ENCODE data around the gene POLR3A.
A peak's percentile ranks its signal among the peaks of the same experiment; 100 is the strongest.
"Not testable (repeated sequence)": the region's sequence is repeated elsewhere in the genome, so short reads cannot be mapped to it uniquely, and the experiment has no call there.

The POLR3A gene

DNA sequence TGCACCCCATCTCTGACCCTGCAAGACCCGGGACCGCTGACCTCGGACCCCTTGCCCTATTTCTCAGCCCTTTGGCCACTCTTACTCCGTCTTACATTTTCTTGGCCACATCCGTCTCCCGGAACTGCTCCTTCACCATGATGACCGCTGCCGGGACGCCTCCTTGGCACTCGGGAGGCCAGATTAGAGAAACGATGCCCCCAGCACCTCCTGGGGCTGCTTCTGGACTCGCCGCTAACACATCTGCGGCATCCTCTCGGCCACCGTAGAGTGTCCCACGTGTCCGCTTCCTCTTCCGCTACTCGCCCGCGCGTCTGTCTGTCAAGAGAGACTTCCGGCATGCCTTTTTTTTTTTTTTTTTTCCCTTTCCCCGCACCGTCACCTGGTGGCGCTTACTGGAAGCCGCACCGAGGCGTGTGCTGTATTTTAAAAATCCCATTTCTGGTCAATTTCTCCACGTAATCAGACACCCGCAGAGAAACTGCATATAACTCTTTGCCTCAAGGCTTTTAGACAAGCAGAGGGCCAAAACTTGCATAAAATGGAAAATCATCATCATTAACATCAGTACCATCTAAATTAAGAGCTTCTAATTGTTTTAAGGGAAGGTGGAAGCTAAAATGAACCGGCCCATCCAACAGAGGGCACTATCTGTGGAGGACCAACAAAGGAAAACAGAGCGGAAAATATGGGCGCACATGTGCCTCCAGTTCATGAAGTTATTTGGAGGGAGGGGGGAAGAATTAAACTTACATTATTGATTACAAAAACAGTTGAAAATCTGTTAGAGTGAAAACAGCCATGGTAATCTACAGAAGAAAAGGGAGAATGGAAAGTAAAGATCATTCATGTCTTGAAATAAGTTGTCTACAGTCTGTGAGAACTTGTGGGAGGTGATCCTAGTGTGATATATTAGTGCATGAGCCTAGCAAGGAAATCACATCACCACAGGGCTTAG, at the start of gene POLR3A:
Gene POLR3A, minus strand, starts transcription at position 247 of the 958 bp plus-strand sequence. Its CDS starts 108 bp downstream, at position 139.
- no peaks in the 10 kb centered on the region for H3K9me3 Mint-ChIP-seq
- peak within 1 kb of the TSS; percentile 100 for H3K4me3 Mint-ChIP-seq
- H3K27me3 Mint-ChIP-seq = no peaks in the 10 kb centered on the region
- peak within 1 kb of the TSS; percentile 100 for H3K27ac Mint-ChIP-seq
- H3K4me1 Mint-ChIP-seq (ENCODE audit: low read depth) = peaks cover 35% of the 10 kb centered on the region
- peaks cover 44% of the 10 kb centered on the region for H3K36me3 Mint-ChIP-seq (ENCODE audit: low read depth)

DNA sequence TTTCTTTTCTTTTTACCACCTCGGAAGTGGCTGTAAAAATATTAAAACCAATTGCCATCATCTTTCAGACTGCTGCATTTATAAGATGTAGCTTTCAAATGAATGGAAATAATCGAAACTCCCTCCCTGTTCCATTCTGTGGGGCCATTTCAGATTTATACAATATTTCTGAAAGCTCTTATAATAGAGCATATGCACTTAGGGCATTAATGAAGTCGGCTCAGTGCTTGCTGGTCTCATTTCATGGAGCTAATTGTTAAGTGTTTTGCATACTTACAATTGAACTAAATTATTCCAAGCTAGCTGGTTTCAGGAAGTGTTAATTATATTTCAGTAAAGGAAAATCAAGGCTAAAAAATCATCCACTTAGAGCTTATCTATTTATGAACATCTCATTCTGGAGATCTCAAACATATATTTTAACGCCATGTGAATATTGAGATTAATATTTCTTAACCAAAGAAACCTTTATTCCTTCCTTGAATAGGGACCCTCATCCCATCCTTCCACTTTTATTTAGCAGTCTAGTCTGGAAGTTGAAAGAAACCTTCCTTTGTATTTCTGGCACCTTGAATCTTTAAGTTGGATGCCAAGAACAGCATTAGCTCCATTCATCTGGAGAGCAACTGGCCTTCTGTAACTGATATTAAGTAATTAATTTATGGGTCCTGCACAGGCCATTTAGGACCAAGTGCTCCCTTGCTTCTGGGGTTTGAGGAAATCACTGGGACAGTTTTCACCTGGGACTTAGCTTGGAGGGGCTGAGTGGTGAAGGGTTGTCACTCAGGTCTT, 49.4 kb upstream of the POLR3A start:
- Mint-ChIP-seq H3K27ac (no peak overlapping the region), H3K4me3 (no peak overlapping the region), H3K4me1 (ENCODE audit: low read depth) (no peaks in the 10 kb centered on the region), H3K27me3 (no peaks in the 10 kb centered on the region), H3K36me3 (ENCODE audit: low read depth) (no peaks in the 10 kb centered on the region), H3K9me3 (no peaks in the 10 kb centered on the region)

DNA sequence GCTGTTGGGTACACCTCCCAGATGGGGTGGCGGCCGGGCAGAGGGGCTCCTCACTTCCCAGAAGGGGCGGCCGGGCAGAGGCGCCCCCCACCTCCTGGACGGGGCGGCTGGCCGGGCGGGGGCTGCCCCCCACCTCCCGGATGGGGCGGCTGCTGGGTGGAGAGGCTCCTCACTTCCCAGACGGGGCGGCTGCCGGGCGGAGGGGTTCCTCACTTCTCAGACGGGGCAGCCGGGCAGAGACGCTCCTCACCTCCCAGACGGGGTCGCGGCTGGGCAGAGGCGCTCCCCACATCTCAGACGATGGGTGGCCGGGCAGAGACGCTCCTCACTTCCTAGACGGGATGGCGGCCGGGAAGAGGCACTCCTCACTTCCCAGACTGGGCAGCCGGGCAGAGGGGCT, 46.5 kb upstream of the POLR3A start:
- not testable (repeated sequence) for H3K4me1 Mint-ChIP-seq (ENCODE audit: low read depth); H3K4me3 Mint-ChIP-seq; H3K27ac Mint-ChIP-seq; H3K27me3 Mint-ChIP-seq; H3K36me3 Mint-ChIP-seq (ENCODE audit: low read depth); H3K9me3 Mint-ChIP-seq

- Mint-ChIP-seq H3K36me3 (ENCODE audit: low read depth) (no peaks in the 10 kb centered on the region), H3K27me3 (no peaks in the 10 kb centered on the region), H3K4me3 (no peak overlapping the region), H3K27ac (no peak overlapping the region), H3K4me1 (ENCODE audit: low read depth) (no peaks in the 10 kb centered on the region), H3K9me3 (no peaks in the 10 kb centered on the region)
Observed at GRCh38 chr10:78072504-78072903, 43.2 kb upstream of the POLR3A start.

DNA sequence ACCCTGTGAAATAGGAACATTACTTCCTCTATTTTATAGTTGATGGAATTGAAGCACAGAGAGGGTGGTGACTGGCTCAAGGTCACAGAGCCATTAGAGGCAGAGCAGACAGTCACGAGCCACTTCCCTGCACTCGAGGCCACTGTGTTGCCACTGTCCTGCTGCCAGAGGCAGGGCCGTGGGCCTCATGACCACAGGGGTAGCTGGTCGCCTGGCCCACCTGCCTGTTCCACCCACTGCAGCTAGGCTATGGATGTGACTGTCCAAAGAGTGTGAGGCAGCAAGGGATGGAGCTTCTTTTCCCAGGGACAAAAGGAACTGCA, 42.5 kb upstream of the POLR3A start:
- H3K27me3 Mint-ChIP-seq = no peaks in the 10 kb centered on the region
- H3K9me3 Mint-ChIP-seq = no peaks in the 10 kb centered on the region
- H3K27ac Mint-ChIP-seq = no peak overlapping the region
- no peaks in the 10 kb centered on the region for H3K4me1 Mint-ChIP-seq (ENCODE audit: low read depth)
- no peaks in the 10 kb centered on the region for H3K36me3 Mint-ChIP-seq (ENCODE audit: low read depth)
- no peak overlapping the region for H3K4me3 Mint-ChIP-seq

DNA sequence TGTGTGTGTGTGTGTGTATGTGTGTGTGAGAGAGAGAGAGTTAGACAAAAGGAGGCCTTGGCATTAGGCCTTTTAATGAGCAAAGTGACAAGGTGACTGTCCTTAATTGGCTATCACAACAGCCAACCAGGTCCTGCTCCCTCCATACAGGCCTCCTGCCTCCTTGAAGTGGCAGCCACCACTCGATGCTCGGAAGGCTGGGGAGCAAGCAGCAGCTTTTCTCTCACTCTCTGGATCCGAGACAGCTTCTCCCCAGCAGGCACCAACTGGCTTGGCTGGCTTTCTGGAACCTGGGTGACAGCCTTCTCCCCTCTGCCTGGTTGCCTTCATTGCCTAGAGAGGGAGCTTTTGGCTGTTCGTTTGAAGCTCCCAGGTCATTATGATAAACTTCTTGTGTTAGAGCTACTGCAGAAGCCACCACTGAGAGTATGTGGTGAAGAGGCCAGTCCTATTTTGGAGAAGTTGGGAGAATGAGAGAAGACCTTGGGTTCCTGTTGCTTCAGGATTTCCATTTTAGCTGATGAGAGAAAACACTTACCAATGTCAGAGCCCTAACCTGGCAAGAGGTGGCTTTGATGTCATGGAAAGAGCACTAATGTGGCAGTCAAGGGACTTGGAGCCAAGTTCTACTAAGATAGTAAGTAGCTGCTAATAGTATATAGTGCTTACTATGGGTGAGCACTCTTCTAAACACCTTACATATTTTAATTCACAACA, 42.0 kb upstream of the POLR3A start:
- H3K4me3 Mint-ChIP-seq = no peak overlapping the region
- H3K27ac Mint-ChIP-seq = no peak overlapping the region
- H3K4me1 Mint-ChIP-seq (ENCODE audit: low read depth) = peaks cover 2% of the 10 kb centered on the region
- H3K27me3 Mint-ChIP-seq = no peaks in the 10 kb centered on the region
- H3K9me3 Mint-ChIP-seq = no peaks in the 10 kb centered on the region
- H3K36me3 Mint-ChIP-seq (ENCODE audit: low read depth) = no peaks in the 10 kb centered on the region

DNA sequence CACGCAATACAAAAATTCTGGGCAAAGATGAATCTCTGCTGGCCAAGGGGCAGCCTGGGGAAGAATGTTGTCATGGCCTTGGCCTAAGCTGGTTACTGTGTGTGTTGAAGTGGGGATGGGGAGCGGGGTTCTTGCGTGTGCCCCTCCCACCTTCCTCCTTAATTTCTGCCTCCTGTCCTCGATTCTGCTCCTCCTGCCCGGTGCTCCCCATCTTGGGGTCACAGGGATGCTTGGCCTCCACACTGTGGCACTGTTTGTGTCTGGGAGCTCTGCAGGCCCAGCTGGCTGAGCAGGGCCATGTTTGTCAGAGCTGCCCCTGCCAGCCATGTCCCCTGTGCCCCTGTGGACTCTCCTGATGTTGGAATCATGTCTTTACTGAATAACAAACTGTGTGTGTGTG, 41.4 kb upstream of the POLR3A start:
- Mint-ChIP-seq H3K27me3 (no peaks in the 10 kb centered on the region), H3K27ac (no peak overlapping the region), H3K4me3 (no peak overlapping the region), H3K36me3 (ENCODE audit: low read depth) (no peaks in the 10 kb centered on the region), H3K9me3 (no peaks in the 10 kb centered on the region), H3K4me1 (ENCODE audit: low read depth) (peaks cover 3% of the 10 kb centered on the region)

- not testable (repeated sequence) for H3K36me3 Mint-ChIP-seq (ENCODE audit: low read depth); H3K27me3 Mint-ChIP-seq; H3K27ac Mint-ChIP-seq; H3K9me3 Mint-ChIP-seq; H3K4me3 Mint-ChIP-seq; H3K4me1 Mint-ChIP-seq (ENCODE audit: low read depth)
Observed at GRCh38 chr10:78070064-78070463, 40.7 kb upstream of the POLR3A start.

DNA sequence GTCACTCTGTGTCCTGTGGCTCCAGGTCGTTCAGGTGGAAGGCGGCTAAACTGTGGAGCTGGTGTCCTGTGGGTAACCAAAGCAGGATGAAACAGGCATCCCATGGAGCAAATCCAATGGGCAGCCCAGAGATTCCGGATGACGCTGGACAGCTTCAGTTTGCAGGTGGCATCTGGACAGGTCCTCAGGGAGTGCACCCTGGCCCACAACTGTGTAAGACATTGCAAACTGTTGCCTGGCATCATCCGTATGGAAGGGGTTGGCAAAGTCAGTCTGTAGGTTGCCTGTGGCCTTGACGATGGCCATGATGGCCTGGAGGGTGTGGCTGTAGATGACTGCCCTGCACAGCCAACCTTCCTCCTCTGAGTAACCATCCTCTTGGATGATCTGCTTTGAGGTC, 39.8 kb upstream of the POLR3A start:
- no peaks in the 10 kb centered on the region for H3K27me3 Mint-ChIP-seq
- H3K27ac Mint-ChIP-seq = no peak overlapping the region
- H3K36me3 Mint-ChIP-seq (ENCODE audit: low read depth) = no peaks in the 10 kb centered on the region
- peaks cover 3% of the 10 kb centered on the region for H3K4me1 Mint-ChIP-seq (ENCODE audit: low read depth)
- no peak overlapping the region for H3K4me3 Mint-ChIP-seq
- no peaks in the 10 kb centered on the region for H3K9me3 Mint-ChIP-seq

DNA sequence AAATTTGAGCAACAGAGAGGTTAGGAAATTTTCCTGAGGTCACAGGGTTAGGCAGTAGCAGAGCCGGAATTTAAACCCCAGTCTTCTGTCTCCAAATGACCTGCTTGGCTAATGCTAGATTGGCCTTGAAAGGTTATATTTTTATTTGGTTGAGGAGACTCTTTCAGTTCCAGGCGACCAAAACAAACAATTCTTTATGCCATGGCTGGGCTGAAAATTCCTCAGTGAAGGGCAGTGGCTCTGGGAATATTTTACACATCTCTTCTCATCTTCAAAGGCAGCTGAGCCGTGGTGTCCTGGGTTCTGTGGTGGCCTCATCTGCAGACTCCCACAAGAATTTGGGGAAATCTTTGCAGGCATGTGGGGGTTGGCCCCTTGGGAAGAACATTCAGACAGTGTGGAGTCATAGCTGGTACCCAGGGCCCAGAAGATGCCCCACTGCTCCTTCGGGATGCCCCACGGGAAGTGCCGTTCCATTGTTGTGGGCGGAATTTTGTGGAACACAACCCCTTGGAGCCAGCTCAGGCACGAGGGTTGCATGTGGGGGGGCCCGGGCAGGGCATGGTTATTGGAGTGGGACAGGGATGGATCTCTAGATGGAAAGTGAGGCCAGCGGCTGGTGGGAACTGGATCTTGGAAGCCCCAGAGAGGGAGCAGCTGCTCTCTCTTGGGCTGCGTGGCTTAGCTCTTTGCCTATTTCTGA, 37.6 kb upstream of the POLR3A start:
- Mint-ChIP-seq H3K4me1 (ENCODE audit: low read depth) (peaks cover 18% of the 10 kb centered on the region), H3K36me3 (ENCODE audit: low read depth) (no peaks in the 10 kb centered on the region), H3K27me3 (no peaks in the 10 kb centered on the region), H3K27ac (no peak overlapping the region), H3K9me3 (no peaks in the 10 kb centered on the region), H3K4me3 (no peak overlapping the region)

DNA sequence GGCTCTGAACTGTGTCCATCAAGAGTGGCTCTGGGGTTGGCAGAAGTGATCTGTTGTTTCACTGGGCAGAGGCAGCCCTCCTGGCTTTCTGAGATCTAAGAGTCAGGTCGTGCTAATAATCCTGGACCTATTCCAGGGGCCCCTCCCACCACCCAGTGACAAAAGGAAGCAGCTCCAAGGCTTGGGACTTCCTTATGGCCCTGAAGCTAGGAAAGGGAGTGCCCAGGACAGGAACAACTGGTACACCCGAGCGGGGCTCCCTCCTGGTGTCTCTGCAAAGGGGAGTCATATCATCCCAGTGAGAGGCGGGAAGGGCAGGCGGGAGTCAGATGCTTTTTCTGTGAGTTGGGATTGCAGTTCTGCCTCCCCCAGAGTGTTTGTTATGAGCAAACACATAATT, 36.7 kb upstream of the POLR3A start:
- no peaks in the 10 kb centered on the region for H3K36me3 Mint-ChIP-seq (ENCODE audit: low read depth)
- H3K27me3 Mint-ChIP-seq = no peaks in the 10 kb centered on the region
- no peak overlapping the region for H3K4me3 Mint-ChIP-seq
- H3K4me1 Mint-ChIP-seq (ENCODE audit: low read depth) = peaks cover 23% of the 10 kb centered on the region
- H3K27ac Mint-ChIP-seq = no peak overlapping the region
- no peaks in the 10 kb centered on the region for H3K9me3 Mint-ChIP-seq

DNA sequence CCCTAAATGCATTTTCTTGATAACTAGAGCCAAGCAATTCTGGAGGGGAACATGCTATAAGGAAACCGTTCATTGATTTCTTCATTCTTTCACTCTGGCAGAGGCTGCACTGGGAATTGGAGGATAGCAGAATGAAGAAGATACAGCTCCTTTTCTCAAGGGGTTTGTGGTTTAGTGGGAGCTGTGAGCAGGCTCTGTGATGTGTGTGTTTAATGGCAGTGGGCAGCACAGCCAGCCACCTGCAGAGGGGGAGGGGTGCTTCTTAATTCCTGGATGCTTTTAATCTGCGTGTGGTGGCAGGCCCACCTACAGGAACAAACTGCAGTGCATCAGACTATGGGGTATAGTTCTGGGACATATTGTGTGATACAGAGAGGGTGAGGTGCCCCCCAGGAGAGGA, 36.3 kb upstream of the POLR3A start:
- Mint-ChIP-seq H3K4me1 (ENCODE audit: low read depth) (peaks cover 23% of the 10 kb centered on the region), H3K36me3 (ENCODE audit: low read depth) (no peaks in the 10 kb centered on the region), H3K27ac (no peak overlapping the region), H3K4me3 (no peak overlapping the region), H3K27me3 (no peaks in the 10 kb centered on the region), H3K9me3 (no peaks in the 10 kb centered on the region)

GRCh38 chr10:78064919-78065318, 35.6 kb upstream of the POLR3A start:
- peaks cover 23% of the 10 kb centered on the region for H3K4me1 Mint-ChIP-seq (ENCODE audit: low read depth)
- not testable (repeated sequence) for H3K27me3 Mint-ChIP-seq; H3K4me3 Mint-ChIP-seq; H3K36me3 Mint-ChIP-seq (ENCODE audit: low read depth); H3K9me3 Mint-ChIP-seq; H3K27ac Mint-ChIP-seq

DNA sequence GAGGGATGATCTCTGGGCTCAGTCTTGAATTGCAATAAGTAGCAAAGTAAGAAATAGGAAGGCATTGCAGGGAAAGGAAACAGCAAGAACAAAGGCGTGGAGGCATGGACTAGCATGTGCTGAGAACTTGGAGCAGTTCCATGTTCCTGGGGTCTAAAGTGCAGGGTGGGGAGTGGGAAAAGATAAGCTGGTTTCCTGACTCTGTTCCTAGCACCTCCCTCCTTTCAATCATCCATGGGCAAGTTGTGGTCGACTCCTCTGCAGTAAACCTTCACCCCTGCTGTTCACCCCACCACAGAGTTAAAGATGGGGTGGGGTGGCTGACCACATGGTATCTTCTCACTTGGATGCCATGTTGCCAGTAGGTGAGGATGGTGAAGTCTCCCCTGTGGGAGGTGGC, 33.9 kb upstream of the POLR3A start:
- Mint-ChIP-seq H3K4me3 (no peak overlapping the region), H3K36me3 (ENCODE audit: low read depth) (no peaks in the 10 kb centered on the region), H3K9me3 (no peaks in the 10 kb centered on the region), H3K27me3 (no peaks in the 10 kb centered on the region), H3K4me1 (ENCODE audit: low read depth) (peaks cover 23% of the 10 kb centered on the region), H3K27ac (no peak overlapping the region)

Measured in stimulated activated naive CD8-positive, alpha-beta T cell treated with anti-CD3 and anti-CD28 coated beads, Interleukin-15, Interleukin-2, amounts not matched to agents 100 ng/mL and 50 ng/mL, for 24 hours (primary cell).